ENCODE results near the gene OR5B12.
"Not testable (repeated sequence)": the region's sequence is repeated elsewhere in the genome, so short reads cannot be mapped to it uniquely, and the experiment has no call there.

OR5B12 gene

GRCh38 chr11:58442136-58442535, at the start of gene OR5B12:
OR5B12 (minus strand) TSS chr11:58442236; CDS start chr11:58440151, 2,085 bp downstream.
- no peak for DNase-seq

GRCh38 chr11:58490827-58491226, 48.8 kb upstream of the OR5B12 start:
- DNase-seq, result no peak

- no peak for DNase-seq
Measured at GRCh38 chr11:58487170-58487569, 45.1 kb upstream of the OR5B12 start.

- DNase-seq, result no peak
Measured at GRCh38 chr11:58485961-58486360, 43.9 kb upstream of the OR5B12 start.

DNA sequence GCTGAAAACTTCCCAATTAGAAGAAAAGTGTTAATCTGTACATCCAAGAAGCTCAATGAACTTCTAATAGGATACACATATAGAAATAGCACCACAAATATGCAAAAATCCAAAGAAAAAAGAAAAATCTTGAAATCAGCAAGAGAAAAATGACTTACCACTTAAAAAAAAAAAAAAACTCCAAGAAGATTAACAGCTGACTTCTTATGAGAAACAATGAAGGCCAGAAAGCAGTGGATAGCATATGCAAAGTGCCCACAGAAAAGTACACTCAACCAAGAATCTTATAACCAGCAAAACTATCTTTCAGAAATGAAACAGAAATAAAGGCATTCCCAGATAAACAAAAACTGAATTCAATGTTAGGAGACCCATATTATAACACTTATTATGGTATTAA, 29.9 kb upstream of the OR5B12 start:
- no peak for DNase-seq

GRCh38 chr11:58466293-58466692, 24.3 kb upstream of the OR5B12 start:
- DNase-seq, result no peak

GRCh38 chr11:58465690-58466089, 23.7 kb upstream of the OR5B12 start:
- no peak for DNase-seq

- no peak for DNase-seq
Measured at GRCh38 chr11:58451585-58451984, 9.5 kb upstream of the OR5B12 start.

DNA sequence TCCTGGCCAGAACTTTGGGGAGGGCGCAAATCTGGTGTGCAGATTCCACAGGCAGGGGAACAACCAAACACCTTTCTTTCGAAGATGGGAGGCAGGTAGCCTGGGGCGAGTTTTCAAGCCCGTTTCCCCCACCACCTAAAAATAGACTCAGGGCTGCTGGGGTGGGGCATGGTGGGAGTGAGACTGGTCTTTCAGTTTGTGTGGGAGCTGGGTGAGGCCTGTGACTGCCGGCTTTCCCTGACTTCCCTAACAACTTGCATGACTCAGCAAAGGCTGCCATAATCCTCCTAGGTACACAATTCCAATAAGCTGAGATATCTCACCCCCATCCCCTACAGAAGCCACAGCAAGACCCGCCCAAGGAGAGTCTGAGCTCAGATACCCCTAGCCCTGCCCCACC, 4.3 kb upstream of the OR5B12 start:
- DNase-seq, result no peak

DNA sequence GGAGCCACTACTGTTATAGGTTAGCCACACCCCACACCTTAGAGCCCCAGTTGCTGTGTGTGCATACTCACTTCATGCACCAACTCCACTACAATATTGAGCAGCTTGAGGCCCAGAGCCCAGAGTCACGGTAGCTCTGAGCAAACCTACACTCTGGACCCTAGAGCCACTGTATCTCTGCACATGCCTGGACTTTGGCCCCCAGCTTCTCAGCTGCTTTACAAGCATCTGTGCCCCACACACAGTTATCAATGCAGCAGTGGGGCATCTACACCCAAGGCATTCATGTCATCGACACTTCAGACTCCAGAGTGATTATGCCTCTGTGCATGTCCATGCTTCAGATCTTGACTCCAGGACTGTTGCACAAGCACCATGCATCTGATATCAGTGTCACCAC, 2.3 kb upstream of the OR5B12 start:
- DNase-seq, result no peak

- DNase-seq, result no peak
Measured at GRCh38 chr11:58438486-58438885, 3.5 kb downstream of the OR5B12 start.

- DNase-seq, result no peak
Measured at GRCh38 chr11:58434217-58434616, 7.8 kb downstream of the OR5B12 start.

GRCh38 chr11:58433638-58434203, 8.3 kb downstream of the OR5B12 start:
- DNase-seq, result no peak

GRCh38 chr11:58429273-58429672, 12.8 kb downstream of the OR5B12 start:
- DNase-seq, result no peak

DNA sequence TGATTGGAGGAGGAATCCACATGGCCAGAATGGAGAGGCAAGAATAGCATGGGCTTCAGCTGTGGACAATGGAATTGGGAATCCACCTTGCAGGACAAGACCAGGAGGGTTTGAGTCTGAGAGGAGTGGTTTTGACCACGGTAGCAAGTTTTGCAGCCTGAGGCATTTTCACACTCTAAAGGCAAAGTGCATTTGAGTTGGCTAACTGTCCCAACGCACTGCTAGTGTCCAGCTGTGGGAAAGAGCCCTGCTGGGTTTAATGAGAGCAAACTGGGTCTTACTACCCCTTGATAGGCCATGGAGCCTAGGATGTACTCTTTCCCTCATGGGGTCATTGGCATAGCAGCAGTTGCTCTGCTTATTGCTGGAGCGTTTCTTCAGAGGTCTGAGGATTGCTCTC, 14.0 kb downstream of the OR5B12 start, which contains the start of gene OR5B2:
TSS of gene OR5B2 (minus strand) at position 101 of the 400 bp plus-strand sequence. CDS start 4,860 bp downstream, outside the sequence.
- no peak for DNase-seq

DNA sequence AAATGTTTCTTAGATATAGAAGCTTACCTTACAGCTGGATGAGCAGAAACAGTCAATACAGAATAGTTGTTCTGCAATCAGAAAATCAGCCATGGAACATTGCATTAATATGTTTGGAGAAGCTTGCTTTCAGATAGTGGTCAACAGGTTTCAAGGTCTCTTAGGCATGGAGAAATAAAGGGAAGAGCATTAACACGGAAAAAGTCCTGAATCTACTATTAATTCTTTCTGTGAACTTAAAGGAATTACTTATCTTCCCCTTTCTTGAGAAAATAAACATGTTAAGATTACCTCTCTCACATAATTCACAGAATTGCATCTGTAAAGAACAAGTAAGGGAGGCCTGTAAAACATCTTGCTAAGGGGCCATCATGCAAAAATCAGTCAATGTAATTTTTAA, 35.3 kb downstream of the OR5B12 start, which contains the start of gene OR5B3:
TSS of gene OR5B3 (minus strand) at position 101 of the 400 bp plus-strand sequence. CDS start 3,465 bp downstream, outside the sequence.
- no peak for DNase-seq

GRCh38 chr11:58399622-58400021, 42.4 kb downstream of the OR5B12 start:
- not testable (repeated sequence) for DNase-seq

- DNase-seq, result no peak
Measured at GRCh38 chr11:58395581-58395980, 46.5 kb downstream of the OR5B12 start.

DNA sequence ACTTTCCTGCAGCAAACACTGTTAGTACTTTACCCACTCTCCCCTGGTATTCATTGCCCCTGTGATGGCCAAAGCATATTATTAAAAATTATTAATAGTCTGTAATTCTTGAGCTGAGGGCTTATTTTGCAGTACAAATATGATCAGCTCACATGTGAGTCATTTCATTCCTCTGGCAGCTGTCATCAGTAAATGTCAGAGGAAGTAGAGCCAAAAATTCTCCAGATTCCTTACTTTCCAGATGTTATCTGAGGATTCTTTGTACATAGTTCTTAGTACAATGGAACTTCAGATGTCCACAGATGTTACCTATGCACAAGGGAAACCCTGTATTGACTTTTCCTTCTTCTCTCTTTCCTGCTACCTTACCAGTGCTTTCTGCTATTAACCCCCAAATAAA, 47.8 kb downstream of the OR5B12 start:
- DNase-seq, result no peak

GRCh38 chr11:58392746-58393145, 49.3 kb downstream of the OR5B12 start:
- DNase-seq, result no peak

DNA sequence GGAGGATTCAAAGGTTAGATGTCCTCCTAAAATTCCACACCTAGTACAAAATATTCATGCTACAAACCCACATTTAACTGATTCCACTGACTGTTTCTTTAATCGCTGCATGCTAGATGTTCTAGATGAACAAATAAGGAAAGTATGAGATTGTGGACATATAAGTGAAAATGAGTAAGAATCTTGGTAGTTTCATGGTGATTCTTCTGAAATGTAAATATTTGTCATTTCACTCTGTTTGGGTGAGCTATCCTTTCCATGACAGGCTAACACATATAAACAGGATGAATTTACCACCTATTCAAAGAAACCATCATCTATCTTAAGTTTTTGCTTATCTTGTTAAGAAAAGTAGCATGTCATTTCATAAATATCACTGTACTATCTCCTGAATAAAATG, 50.2 kb downstream of the OR5B12 start:
- DNase-seq, result no peak

DNA sequence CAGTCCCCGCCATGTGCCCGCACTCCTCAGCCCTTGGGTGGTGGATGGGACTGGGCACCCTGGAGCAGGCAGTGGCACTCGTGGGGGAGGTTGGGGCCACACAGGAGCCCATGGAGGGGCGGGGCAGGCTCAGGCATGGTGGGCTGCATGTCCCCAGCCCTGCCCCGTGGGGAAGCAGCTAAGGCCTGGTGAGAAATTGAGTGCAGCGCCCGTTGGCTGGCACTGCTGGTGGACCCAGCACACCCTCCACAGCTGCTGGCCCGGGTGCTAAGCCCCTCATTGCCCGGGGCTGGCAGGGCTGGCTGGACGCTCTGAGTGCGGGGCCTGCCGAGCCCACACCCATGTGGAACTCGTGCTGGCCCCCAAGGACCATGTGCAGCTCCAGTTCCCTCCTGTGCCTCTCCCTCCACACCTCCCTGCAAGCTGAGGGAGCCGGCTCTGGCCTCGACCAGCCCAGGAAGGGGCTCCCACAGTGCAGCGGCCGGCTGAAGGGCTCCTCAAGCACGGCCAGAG, 51.4 kb downstream of the OR5B12 start:
- no peak for DNase-seq

Measured in activated CD8-positive, alpha-beta memory T cell treated with anti-CD3 and anti-CD28 coated beads for 24 hours (primary cell).